Nephron (organoid): ENCODE data around the gene HRH3.

Experiments
- H3K27ac Mint-ChIP-seq, 3 experiments: 2 replicates each; pipeline ENCODE4 v1.8.0; 2020; ENCODE audit warnings: mixed read lengths in 3 of 3, mild to moderate bottlenecking in 2 of 3, moderate library complexity in 1 of 3
- H3K27me3 Mint-ChIP-seq: 2 replicates; pipeline ENCODE4 v1.8.0; 2021; ENCODE audit warnings: low read depth, mild to moderate bottlenecking, moderate library complexity, mixed read lengths
- H3K36me3 Mint-ChIP-seq: 2 replicates; pipeline ENCODE4 v1.8.0; 2020; ENCODE audit warnings: low read depth, mixed read lengths
- H3K4me1 Mint-ChIP-seq: 2 replicates; pipeline ENCODE4 v1.8.0; 2020; ENCODE audit warnings: mixed read lengths
- H3K4me3 Mint-ChIP-seq, 3 experiments: 2 replicates each; pipeline ENCODE4 v1.8.0; 2020; ENCODE audit warnings: mild to moderate bottlenecking in 3 of 3, mixed read lengths in 3 of 3, moderate library complexity in 2 of 3
- H3K9me3 Mint-ChIP-seq: 2 replicates; pipeline ENCODE4 v1.8.0; 2020; ENCODE audit warnings: mixed read lengths
- CTCF ChIP-seq, 3 experiments: fragments of 200-600 bp; sonication (generic); IDR thresholded peaks; one replicate each; pipeline ENCODE4 v1.5.0; 2021; ENCODE audit warnings: antibody characterized with exemption in 3 of 3; ENCODE audit not compliant: unreplicated experiment in 3 of 3

Gene HRH3

DNA sequence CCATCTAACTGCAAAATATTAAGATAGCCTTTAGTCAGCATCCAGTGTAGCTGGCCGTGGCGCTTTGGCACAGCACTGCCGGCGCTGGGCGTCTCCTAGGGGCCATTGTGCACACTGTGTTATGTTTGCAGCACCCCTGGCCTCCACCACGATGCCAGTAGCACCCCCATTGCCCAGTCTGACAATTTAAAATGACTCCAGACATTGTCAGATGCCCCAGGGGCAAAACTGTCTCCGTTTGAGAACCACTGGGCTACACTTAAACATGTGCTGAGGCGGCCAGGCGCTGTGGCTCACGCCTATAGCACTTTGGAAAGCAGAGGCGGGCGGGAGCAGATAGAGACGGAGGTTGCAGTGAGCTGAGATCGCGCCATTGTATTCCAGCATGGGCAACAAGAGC, 43.2 kb downstream of the HRH3 start:
- Mint-ChIP-seq H3K4me3 (no peak overlapping the region), H3K27me3 (no peaks in the 10 kb centered on the region), H3K27ac (no peak overlapping the region), H3K9me3 (no peaks in the 10 kb centered on the region), H3K4me1 (no peaks in the 10 kb centered on the region), H3K36me3 (peaks cover 21% of the 10 kb centered on the region)
- TF ChIP-seq CTCF (IDR thresholded peaks at IDR 0.05; ENCODE audit: unreplicated experiment in 3 of 3), result no peak

- TF ChIP-seq CTCF (IDR thresholded peaks at IDR 0.05; ENCODE audit: unreplicated experiment in 3 of 3), result no peak
- Mint-ChIP-seq H3K27ac (no peak overlapping the region), H3K36me3 (peaks cover 21% of the 10 kb centered on the region), H3K4me3 (no peak overlapping the region), H3K27me3 (no peaks in the 10 kb centered on the region), H3K4me1 (no peaks in the 10 kb centered on the region), H3K9me3 (no peaks in the 10 kb centered on the region)
Observed at GRCh38 chr20:62175711-62176110, 44.4 kb downstream of the HRH3 start.

DNA sequence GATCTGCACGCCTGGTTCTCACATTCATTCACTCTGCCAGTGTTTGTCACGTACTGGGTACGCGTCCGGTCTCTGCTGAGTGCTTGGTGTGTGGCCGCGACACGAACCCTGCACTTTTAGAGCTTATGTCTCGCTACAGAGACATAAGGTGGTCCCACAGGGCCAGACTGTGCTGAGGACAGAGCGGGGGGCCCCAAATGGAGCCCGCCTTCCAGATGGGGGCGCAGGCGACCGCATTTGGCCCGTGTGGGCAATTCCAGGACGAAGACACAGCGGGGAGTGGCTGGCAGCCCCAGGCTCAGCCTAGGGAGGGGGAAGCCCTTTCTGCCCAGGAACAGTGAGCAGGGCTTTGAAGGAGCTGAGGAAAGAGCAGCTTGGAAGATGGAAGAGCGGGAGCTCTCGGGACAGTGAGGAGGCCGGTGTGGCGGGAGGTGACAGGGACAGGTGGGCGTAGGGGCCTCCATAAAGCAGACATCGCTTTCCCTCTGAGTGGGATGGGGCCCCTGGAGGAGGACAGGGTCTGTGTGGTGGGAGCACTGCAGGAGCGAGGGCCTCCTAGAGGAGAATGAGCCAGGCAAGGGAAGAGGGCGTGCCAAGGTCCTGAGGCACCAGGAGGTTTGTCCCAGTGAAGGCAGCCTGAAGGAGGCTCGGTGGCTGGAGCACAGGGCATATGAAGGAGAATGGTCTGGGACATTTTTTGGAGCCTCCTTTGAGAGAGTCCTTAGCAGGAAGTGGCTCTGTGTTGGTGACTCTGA, 45.0 kb downstream of the HRH3 start:
- Mint-ChIP-seq H3K27me3 (no peaks in the 10 kb centered on the region), H3K36me3 (peaks cover 21% of the 10 kb centered on the region), H3K4me1 (no peaks in the 10 kb centered on the region), H3K27ac (no peak overlapping the region), H3K9me3 (no peaks in the 10 kb centered on the region), H3K4me3 (no peak overlapping the region)
- no peak for TF ChIP-seq CTCF (IDR thresholded peaks at IDR 0.05; ENCODE audit: unreplicated experiment in 3 of 3)

GRCh38 chr20:62174021-62174804, 45.9 kb downstream of the HRH3 start:
- Mint-ChIP-seq H3K9me3 (no peaks in the 10 kb centered on the region), H3K4me1 (no peaks in the 10 kb centered on the region), H3K4me3 (no peak overlapping the region), H3K27me3 (no peaks in the 10 kb centered on the region), H3K27ac (no peak overlapping the region), H3K36me3 (peaks cover 20% of the 10 kb centered on the region)
- TF ChIP-seq CTCF (IDR thresholded peaks at IDR 0.05; ENCODE audit: unreplicated experiment in 3 of 3), result no peak

DNA sequence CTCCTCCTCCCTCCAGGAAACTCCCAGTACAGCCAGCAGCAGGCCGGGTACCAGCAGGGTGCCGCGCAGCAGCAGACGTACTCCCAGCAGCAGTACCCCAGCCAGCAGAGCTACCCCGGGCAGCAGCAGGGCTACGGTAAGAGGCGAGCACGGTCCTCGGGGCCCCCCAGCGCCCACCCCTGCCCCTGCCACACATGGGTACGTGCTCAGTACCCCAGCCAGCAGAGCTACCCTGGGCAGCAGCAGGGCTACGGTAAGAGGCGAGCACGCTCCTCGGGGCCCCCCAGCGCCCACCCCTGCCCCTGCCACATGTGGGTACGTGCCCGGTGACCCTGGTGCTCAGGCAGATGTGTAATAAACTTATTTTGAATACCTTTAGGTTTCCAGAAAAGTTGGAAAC, 47.4 kb downstream of the HRH3 start:
- peaks cover 21% of the 10 kb centered on the region for H3K36me3 Mint-ChIP-seq
- no peaks in the 10 kb centered on the region for H3K4me1 Mint-ChIP-seq
- no peak for TF ChIP-seq CTCF (IDR thresholded peaks at IDR 0.05; ENCODE audit: unreplicated experiment in 3 of 3)
- no peaks in the 10 kb centered on the region for H3K9me3 Mint-ChIP-seq
- no peak overlapping the region for H3K4me3 Mint-ChIP-seq
- H3K27me3 Mint-ChIP-seq, result no peaks in the 10 kb centered on the region
- no peak overlapping the region for H3K27ac Mint-ChIP-seq
